ELR (cell line): ENCODE data around the gene SATB2.

Source experiments
- DNase-seq: peaks from one replicate; pipeline ENCODE4 v3.0.0-alpha.2; 2015; ENCODE audit warnings: low read depth

The SATB2 gene

GRCh38 chr2:199465988-199466691, 8.4 kb upstream of the SATB2 start:
- DNase-seq: no peak

GRCh38 chr2:199465390-199465789, 7.7 kb upstream of the SATB2 start:
- DNase-seq: no peak

- no peak for DNase-seq
Observed at GRCh38 chr2:199464606-199465352, 7.0 kb upstream of the SATB2 start.

GRCh38 chr2:199463708-199464605, 6.2 kb upstream of the SATB2 start:
- DNase-seq: peak; percentile 40

GRCh38 chr2:199462956-199463692, 5.4 kb upstream of the SATB2 start:
- peak; percentile 83 for DNase-seq

- DNase-seq: no peak
Observed at GRCh38 chr2:199462347-199462955, 4.7 kb upstream of the SATB2 start.

GRCh38 chr2:199461711-199462346, 4.1 kb upstream of the SATB2 start:
- no peak for DNase-seq

GRCh38 chr2:199460846-199461710, 3.3 kb upstream of the SATB2 start:
- no peak for DNase-seq

GRCh38 chr2:199460101-199460671, 2.4 kb upstream of the SATB2 start:
- DNase-seq: peak; percentile 70

- DNase-seq: peak; percentile 95
Observed at GRCh38 chr2:199459286-199460100, 1.8 kb upstream of the SATB2 start.

GRCh38 chr2:199458806-199459285, 1.1 kb upstream of the SATB2 start:
- DNase-seq: no peak

- DNase-seq: peak; percentile 69
Observed at GRCh38 chr2:199458009-199458805, 468 bp upstream of the SATB2 start.

- peak; percentile 53 for DNase-seq
Observed at GRCh38 chr2:199456383-199457146, 1.2 kb downstream of the SATB2 start.

GRCh38 chr2:199455545-199456382, 2.0 kb downstream of the SATB2 start:
- peak; percentile 65 for DNase-seq

- no peak for DNase-seq
Observed at GRCh38 chr2:199455210-199455544, 2.6 kb downstream of the SATB2 start.

GRCh38 chr2:199452991-199453379, 4.8 kb downstream of the SATB2 start:
- DNase-seq: no peak
